HG02642 (cell line): ENCODE results near the gene SMC1A.
"Not testable (repeated sequence)": the region's sequence is repeated elsewhere in the genome, so short reads cannot be mapped to it uniquely, and the experiment has no call there.

ENCODE experiments used
- ATAC-seq: cut with Tn5 transposase; IDR thresholded peaks from one replicate; pipeline ENCODE4 v1.9.1; 2021; ENCODE audit warnings: mild to moderate bottlenecking; ENCODE audit not compliant: unreplicated experiment, poor library complexity

SMC1A gene

DNA sequence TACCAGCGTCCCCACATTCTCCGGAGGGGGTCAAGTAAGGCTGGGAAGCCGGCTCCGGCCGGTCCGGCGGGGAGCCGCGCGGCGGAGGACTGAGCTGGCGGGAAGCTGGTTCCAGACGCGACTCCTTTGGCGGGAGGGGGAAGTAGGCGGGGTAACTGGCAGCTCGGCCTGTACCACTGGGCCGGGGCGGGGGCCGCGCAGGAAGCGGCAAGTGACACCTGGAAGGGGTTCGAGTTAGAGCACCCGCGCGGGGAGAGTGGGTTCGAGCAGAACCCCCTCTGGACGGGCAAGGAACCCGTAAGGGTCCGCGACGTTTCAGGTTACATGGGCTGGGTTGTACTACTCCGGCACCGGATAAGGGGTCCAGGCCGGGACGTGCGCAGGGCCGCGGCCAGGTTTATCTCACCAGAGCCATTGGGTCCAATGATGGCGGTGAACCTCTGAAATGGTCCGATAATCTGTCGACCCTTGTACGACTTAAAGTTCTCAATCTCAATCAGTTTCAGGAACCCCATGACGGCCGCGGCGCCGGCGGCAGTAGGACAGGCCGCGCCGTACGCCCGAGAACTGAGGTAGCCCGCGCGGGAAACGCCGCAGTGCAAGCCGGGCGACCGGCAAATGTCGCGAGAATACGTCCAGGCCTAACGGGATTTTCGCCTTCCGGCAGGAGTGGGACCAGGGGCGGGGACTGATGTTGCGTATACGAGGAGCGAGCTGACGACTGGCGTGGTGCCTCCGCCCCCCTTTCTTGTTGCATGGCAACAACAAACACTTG lies at the start of gene SMC1A:
Gene SMC1A (minus strand): TSS at position 569 of the 775 bp plus-strand sequence. CDS start 54 bp downstream, at position 515.
- peak; percentile 96 for ATAC-seq

DNA sequence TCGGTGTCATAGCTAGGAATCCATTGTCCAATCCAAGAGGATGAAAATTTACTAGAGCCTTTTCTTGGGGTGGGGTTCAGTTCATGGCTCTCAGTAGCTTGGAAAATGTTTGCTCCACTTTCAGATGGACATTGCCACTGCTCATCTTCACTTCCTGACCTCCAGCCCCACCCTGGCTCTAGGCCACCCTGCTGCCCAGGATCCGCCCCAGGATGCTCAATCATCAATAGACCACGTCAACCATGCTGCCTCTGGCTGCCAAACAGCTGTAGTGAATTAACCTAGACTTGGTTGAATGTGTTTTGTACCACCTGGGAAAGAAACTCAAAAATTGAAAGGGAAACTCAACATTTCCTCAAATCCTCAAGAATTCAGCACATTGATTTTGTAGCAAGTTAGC lies 48.9 kb upstream of the SMC1A start:
- no peak for ATAC-seq

- not testable (repeated sequence) for ATAC-seq
These were observed 46.2 kb upstream of the SMC1A start for GRCh38 chrX:53468659-53469058.

GRCh38 chrX:53458082-53458481 lies 35.6 kb upstream of the SMC1A start:
- no peak for ATAC-seq

- ATAC-seq: no peak
These were observed 33.8 kb upstream of the SMC1A start for GRCh38 chrX:53456254-53456653.

- no peak for ATAC-seq
These were observed 30.4 kb upstream of the SMC1A start for GRCh38 chrX:53452812-53453211.

GRCh38 chrX:53449632-53450031 lies 27.2 kb upstream of the SMC1A start:
- no peak for ATAC-seq

DNA sequence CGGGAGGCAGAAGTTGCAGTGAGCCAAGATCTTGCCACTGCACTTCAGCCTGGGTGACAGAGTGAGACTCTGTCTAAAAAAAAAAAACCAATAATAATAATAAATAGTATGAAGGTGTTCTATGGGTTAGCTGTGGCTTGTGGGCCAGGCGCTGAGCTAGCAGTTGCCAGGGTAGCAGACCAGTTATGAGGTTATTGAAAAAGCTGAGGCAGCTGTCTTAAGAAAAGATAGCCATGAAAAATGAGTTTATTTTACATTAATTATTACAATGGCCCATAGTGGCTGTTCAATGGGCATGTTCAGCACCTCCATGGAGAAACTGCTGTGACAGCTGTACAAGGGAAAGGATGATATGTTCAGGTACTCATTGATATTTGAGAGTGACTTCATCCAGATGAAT lies 25.0 kb upstream of the SMC1A start:
- ATAC-seq: no peak

DNA sequence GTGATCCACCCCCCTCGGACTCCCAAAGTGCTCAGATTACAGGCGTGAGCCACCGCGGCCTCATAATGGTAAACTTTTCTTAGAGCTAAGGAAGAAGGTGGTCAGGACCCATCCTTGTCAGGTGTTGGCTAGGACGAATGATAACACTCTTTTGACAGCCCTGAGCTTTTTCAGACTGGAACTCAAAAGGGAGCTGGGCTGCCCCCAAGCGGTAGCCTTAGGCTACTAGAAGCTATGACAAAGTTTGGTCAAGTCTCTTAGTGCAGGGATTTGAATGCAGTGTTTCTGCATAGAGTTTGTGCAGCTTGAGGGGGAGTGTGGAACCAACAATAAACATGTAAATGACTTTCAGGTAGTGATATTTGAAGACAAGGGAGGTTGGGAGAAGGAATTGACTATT lies 23.5 kb upstream of the SMC1A start:
- ATAC-seq: no peak

DNA sequence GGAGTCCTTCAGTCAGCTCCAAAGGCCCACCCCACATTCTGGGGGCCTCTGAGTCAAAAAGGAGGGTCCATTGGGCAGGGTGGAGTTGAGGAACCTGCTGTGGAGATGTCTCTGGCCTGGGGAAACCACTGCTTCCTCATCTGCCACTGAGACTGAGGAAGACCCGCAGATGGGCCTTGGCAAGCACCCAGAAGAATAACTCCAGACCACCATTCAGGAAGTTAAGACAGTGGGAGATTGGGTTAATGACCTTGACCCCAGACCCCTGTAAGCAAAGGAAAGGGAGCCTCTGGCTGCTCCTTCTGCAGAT lies 19.8 kb upstream of the SMC1A start:
- no peak for ATAC-seq

DNA sequence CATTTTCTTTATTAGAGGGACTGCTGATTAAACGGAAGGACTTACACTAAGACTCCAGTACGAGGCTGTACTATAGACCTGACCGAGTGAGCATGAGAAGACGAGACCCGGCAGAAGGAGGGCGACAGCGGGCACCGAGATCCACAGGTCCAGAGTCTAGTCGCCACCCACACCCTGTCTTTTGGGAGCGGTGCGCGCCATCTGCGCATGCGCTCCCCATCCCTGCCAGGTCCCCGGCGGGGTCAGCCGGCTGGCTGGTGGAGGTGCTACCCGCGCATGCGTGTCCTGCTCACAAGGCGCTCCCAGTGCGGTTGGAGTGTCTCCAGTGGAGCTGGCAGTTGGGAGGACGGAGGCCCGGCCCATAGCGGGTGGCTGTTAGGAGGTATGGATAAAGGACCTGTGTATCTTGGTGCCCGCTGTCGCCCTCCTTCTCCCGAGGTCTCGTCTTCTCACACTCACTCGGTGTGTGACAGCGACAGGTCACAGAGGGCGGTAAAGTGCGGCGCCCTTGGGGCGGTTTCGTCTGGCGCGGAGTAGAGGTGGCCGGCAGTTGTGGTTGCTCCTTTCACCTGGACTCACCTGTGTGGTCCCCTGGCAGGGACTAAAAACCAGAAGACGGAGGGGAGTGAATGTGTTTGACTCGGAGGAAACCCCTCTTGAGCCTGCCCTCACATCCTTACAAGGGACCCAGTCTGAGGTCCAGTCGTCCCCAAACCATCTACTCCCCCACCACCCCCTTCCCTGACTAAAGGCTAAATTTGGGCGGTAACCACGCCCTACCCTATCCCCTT lies 19.3 kb upstream of the SMC1A start:
- peak; percentile 89 for ATAC-seq

DNA sequence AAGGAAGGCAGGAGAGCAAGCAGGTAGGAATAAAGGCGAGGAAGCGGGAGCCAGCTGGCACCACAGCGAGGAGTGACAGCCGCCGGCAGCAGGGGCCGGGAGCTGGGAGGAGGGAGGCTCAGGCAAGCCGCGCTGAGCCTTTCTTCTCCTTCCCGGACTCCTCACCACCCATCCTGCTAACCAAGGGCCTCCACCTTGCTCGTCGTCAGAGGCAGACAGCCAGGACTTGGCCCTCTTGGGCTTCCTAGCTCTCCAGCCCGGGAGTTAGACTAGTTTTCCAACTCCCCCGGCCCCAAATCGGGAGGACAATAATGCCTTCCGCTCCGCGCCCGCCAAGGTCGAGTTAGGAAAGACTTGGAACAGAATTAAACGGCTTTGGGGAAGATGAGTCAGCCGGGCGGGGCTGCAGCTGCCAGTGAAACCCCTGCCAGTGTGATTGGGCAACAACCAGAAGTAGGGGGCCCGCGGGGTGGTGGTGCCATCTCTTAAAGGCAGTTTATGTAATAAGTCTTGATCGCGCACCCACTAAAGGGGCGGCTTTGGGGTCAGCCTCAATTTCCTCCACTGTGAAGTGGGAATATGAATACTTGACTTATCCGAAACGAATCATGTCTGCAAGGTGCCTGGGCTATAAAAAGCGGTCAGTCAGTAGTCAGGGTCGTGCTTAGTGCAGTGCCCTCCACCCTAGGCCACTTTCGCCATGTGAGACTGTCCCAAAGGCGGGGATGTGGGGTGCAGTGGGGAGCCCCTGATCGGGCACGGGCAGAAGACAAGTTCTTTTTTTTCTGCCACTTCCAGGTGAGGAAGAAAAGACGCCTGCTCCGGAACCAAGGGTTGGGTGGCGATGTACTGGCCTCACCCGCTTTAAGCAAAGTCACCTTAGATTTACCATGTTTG lies 18.4 kb upstream of the SMC1A start:
- peak; percentile 15 for ATAC-seq

- no peak for ATAC-seq
These were observed 17.6 kb upstream of the SMC1A start for GRCh38 chrX:53440101-53440500.

- no peak for ATAC-seq
These were observed 16.4 kb upstream of the SMC1A start for GRCh38 chrX:53438832-53439230.

DNA sequence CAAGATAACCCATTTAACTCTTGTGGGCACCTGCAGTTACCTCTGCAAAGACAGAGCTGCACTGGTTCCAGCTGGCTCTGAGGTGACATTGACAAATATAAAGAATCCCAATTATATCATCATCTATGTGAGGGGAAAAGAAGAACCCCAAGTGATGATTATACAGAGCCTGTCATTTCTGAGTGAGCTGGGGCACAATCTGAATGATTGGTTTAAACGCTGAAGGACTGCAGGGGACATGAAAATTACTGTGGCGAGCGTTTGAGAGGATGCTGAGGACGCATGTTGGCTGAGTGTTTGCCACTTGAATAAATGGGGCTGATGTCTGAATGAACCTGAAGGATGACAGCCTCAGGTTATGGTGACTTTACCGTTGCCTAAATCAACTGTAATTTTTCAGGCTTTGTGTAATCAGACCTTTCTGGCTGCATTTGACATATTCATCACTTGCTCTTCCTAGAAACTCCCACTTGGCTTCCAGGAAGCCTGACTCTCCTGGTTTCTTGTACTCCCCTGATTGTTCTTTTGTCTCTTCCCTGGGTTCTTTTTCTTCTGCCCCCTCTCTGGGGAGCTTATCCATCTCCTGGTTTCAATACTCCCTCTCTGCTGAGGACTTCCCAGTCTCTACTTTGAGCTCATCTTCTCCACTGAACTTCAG lies 15.8 kb upstream of the SMC1A start:
- no peak for ATAC-seq

DNA sequence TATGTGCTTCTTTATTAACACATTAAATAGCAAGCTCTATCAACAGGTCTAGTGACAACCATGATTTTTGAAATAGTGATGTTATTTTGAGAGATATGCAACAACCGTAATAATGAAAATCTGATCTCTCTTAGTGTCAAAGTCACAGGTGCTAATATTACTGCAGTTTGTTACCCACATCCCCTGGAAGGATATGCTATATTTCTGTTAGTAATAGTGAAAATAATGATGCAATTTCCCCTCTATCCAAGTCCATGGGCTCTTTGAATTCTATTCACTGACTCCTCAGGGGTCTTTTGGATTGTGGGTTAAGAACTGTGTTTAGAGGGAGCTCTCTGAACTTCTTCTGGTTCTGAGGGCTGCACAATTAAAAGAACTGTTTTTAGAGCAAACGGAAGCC lies 14.8 kb upstream of the SMC1A start:
- no peak for ATAC-seq

DNA sequence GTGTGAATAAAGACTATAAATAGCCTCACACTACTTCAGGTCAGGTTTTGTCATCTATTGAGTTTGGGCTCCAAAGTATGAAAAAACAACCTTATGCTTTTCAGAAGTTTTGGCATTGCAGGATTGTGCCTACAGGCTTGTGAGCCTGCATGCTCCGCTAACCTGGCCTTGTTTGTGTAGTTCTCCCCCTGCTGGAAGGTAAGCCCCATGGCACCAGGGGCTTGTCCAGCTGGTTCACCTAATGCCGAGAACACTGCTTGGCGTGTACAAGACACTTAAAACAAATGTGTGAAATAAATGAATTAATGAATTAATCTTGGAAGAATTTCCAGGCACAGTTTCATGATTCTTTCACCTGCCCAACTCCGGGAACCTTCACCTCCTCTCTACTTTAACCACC lies 13.5 kb upstream of the SMC1A start:
- peak; percentile 67 for ATAC-seq

DNA sequence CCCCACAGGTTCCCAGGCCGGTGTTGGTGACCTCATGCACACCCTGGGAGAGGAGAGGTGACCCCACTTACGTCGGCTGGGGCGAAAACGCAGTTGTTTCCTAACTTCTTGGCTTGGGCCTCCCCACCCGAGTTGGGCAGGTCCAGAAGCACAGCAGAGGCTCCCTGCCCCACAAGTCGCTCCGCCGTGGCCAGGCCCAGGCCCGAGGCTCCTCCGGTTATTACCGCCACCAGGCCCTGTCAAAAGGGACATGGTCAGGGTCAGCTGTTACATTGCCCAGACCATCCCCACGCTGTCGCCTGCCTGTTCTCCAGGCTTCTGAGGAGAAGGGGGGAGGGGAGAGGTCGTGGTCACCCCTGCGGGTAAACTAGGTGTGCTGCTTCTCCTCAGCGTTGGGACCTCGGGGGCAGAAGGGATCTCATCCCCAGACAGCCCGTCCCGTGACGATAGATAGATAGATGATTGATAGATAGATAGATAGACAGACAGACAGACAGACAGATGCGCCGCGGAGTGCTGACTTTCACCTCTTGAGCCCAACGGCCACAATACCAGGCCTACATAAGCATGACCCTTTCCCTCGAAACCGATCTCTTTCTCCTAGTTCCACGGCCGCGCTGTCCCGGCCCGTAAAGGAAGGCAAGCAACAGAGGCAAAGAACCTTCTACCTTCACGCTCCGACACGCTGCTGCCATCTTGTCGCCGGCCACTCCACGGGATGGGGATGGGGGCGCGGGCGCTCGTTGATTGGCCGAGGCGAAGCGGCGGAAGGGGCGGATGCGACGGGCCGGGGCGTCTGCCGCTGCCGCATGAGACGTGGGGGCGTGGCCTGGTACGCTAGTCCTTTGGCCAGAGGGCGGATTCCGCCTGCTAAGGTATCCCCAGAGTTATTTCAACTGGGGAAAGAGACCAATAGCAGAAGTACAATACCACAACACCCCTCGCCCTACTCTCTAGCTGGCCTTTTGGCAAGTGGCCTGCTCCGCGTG lies 11.5 kb upstream of the SMC1A start, which contains the start of gene HSD17B10:
Gene HSD17B10 (minus strand): TSS at position 720 of the 989 bp plus-strand sequence. CDS start 25 bp downstream, at position 695.
- ATAC-seq: peak; percentile 99

DNA sequence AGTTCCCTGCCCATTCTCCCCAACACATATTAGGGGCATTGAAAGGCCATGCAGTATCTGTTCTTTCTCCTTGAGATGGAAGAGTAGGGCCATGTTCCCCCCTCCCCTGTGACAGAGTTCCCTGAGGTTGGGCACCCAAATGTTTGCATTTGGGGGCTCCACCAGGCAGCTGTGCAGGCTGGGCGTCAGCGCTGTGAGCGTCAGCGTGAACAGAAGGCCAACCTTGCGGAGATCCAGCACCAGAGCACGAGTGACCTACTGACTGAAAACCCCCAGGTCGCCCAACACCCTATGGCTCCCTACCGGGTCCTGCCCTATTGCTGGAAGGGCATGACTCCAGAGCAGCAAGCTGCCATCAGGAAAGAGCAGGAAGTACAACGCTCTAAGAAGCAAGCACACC lies 7.8 kb upstream of the SMC1A start:
- ATAC-seq: no peak
